EL (cell line): ENCODE data around the gene STRA6.

Experiments used
- DNase-seq: peaks from one replicate; pipeline ENCODE4 v3.0.0-alpha.2; 2016

Gene STRA6

GRCh38 chr15:74206801-74207281 lies 4.3 kb upstream of the STRA6 start:
- DNase-seq = no peak

- no peak for DNase-seq
Observed at GRCh38 chr15:74205582-74205947, 3.0 kb upstream of the STRA6 start.

- DNase-seq = peak; percentile 76
Observed at GRCh38 chr15:74203914-74204431, 1.4 kb upstream of the STRA6 start.

GRCh38 chr15:74201710-74202420 lies 722 bp downstream of the STRA6 start:
- no peak for DNase-seq

GRCh38 chr15:74200871-74201419 lies 1.6 kb downstream of the STRA6 start:
- no peak for DNase-seq

GRCh38 chr15:74200412-74200815 lies 2.2 kb downstream of the STRA6 start:
- DNase-seq = peak; percentile 87

- no peak for DNase-seq
Observed at GRCh38 chr15:74199297-74199652, 3.3 kb downstream of the STRA6 start.

- DNase-seq = no peak
Observed at GRCh38 chr15:74197176-74197965, 5.2 kb downstream of the STRA6 start.

- DNase-seq = peak; percentile 99
Observed at GRCh38 chr15:74196175-74196574, 6.4 kb downstream of the STRA6 start.

- DNase-seq = no peak
Observed at GRCh38 chr15:74194572-74195559, 7.7 kb downstream of the STRA6 start.

GRCh38 chr15:74193905-74194304 lies 8.7 kb downstream of the STRA6 start:
- no peak for DNase-seq

GRCh38 chr15:74193299-74193718 lies 9.3 kb downstream of the STRA6 start:
- peak; percentile 93 for DNase-seq

GRCh38 chr15:74192751-74193150 lies 9.8 kb downstream of the STRA6 start:
- DNase-seq = no peak

GRCh38 chr15:74191798-74192197 lies 10.8 kb downstream of the STRA6 start:
- DNase-seq = no peak

GRCh38 chr15:74188216-74188615 lies 14.4 kb downstream of the STRA6 start:
- no peak for DNase-seq

- DNase-seq = no peak
Observed at GRCh38 chr15:74185710-74186348, 16.8 kb downstream of the STRA6 start.

- DNase-seq = no peak
Observed at GRCh38 chr15:74184582-74185091, 17.9 kb downstream of the STRA6 start.

GRCh38 chr15:74182131-74182530 lies 20.5 kb downstream of the STRA6 start:
- DNase-seq = no peak

GRCh38 chr15:74180881-74181602 lies 21.5 kb downstream of the STRA6 start:
- no peak for DNase-seq

- peak; percentile 74 for DNase-seq
Observed at GRCh38 chr15:74179983-74180880, 22.4 kb downstream of the STRA6 start.
